HepG2 (cell line): ENCODE results near the gene ATG2A.

Experiments used
- ARHGAP35 ChIP-seq: sonication (generic); formaldehyde crosslinking; IDR thresholded peaks from 2 replicates; pipeline ENCODE4 v1.9.0; 2022; ENCODE audit warnings: mild to moderate bottlenecking, inconsistent platforms, moderate library complexity, missing genetic modification reagents, borderline replicate concordance
- ATF3 ChIP-seq: sonication (generic); formaldehyde crosslinking; IDR thresholded peaks from 2 replicates; pipeline ENCODE4 v1.4.0; 2020; ENCODE audit warnings: missing genetic modification reagents
- ETV6 ChIP-seq: sonication (generic); formaldehyde crosslinking; conservative IDR thresholded peaks from 2 replicates; pipeline ENCODE4 v1.4.0; 2020; ENCODE audit warnings: missing genetic modification reagents
- IKZF1 ChIP-seq: fragments of 450-650 bp; IDR thresholded peaks from 2 replicates; pipeline ENCODE4 v1.7.1; 2016
- IRF2 ChIP-seq: IDR thresholded peaks from 2 replicates; pipeline ENCODE4 v1.6.1; 2018; ENCODE audit warnings: missing genetic modification reagents, missing compliant biosample characterization
- MEIS2 ChIP-seq: sonication (generic); formaldehyde crosslinking; IDR thresholded peaks from 2 replicates; pipeline ENCODE4 v1.9.0; 2021; ENCODE audit warnings: mild to moderate bottlenecking, missing genetic modification reagents
- NCOR1 ChIP-seq: fragments of 200-600 bp; sonication (generic); IDR thresholded peaks from 2 replicates; pipeline ENCODE4 v1.7.0; 2017; ENCODE audit warnings: antibody characterized with exemption, low read length, borderline replicate concordance
- NPAS2 ChIP-seq: sonication (generic); formaldehyde crosslinking; IDR thresholded peaks from 2 replicates; pipeline ENCODE4 v1.8.0; 2022; ENCODE audit warnings: mild to moderate bottlenecking, missing genetic modification reagents, borderline replicate concordance
- POLR2A ChIP-seq, 2 experiments: IDR thresholded peaks; 2 replicates each; pipeline ENCODE4 v1.6.1; 2011; ENCODE audit warnings: low read depth in 2 of 2, low read length in 2 of 2, mild to moderate bottlenecking in 1 of 2, moderate library complexity in 1 of 2; ENCODE audit not compliant: insufficient read depth in 1 of 2
- RAD21 ChIP-seq: fragments of 450-650 bp; formaldehyde crosslinking; IDR thresholded peaks from 2 replicates; pipeline ENCODE4 v1.5.0; 2020; ENCODE audit warnings: mild to moderate bottlenecking
- RFXANK ChIP-seq: IDR thresholded peaks from 2 replicates; pipeline ENCODE4 v1.6.1; 2016
- SIN3A ChIP-seq: IDR thresholded peaks from 2 replicates; pipeline ENCODE4 v1.6.1; 2011; ENCODE audit warnings: low read depth, mild to moderate bottlenecking, control low read depth, low read length, borderline replicate concordance
- ZBTB33 ChIP-seq: sonication (generic); formaldehyde crosslinking; IDR thresholded peaks from 2 replicates; pipeline ENCODE4 v1.4.0; 2020; ENCODE audit warnings: missing genetic modification reagents
- TF ChIP-seq, protein P1 (sequence below): sonication (generic); formaldehyde crosslinking; IDR thresholded peaks from 2 replicates; pipeline ENCODE4 v1.5.1; 2020; ENCODE audit warnings: missing genetic modification reagents, mild to moderate bottlenecking, borderline replicate concordance

DNA sequence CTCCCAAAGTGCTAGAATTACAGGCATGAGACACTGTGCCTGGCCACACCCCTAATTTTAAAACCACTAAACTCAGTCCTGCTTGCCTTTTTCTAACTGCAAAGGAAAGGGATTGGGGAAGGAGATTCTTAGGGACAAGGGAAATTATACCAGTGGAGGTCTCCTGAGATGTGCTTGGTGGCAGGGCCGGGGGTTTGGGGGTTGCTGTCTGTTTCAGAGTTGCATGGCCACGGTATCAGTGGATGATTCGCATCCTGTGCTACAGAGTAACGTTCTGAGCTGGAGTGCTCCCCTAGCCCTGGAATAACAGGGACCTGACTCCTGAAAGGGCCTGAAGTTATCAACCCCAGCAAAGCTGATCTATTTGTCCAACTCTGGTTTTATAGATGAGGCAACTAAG is 19.5 kb upstream of the ATG2A start:
- TF ChIP-seq, protein P1, sequence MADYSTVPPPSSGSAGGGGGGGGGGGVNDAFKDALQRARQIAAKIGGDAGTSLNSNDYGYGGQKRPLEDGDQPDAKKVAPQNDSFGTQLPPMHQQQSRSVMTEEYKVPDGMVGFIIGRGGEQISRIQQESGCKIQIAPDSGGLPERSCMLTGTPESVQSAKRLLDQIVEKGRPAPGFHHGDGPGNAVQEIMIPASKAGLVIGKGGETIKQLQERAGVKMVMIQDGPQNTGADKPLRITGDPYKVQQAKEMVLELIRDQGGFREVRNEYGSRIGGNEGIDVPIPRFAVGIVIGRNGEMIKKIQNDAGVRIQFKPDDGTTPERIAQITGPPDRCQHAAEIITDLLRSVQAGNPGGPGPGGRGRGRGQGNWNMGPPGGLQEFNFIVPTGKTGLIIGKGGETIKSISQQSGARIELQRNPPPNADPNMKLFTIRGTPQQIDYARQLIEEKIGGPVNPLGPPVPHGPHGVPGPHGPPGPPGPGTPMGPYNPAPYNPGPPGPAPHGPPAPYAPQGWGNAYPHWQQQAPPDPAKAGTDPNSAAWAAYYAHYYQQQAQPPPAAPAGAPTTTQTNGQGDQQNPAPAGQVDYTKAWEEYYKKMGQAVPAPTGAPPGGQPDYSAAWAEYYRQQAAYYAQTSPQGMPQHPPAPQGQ (CRISPR knock-in tag), result no peak
- TF ChIP-seq NPAS2 (CRISPR knock-in tag), result no peak
- no peak for TF ChIP-seq ATF3 (CRISPR knock-in tag)
- TF ChIP-seq MEIS2 (CRISPR knock-in tag), result no peak
- TF ChIP-seq IKZF1, result no peak
- no peak for TF ChIP-seq RFXANK
- no peak for TF ChIP-seq ARHGAP35 (CRISPR knock-in tag)
- no peak for TF ChIP-seq SIN3A
- no peak for TF ChIP-seq POLR2A (IDR thresholded peaks at IDR 0.05; ENCODE audit: insufficient read depth in 1 of 2, low read depth in 2 of 2, low read length in 2 of 2)
- TF ChIP-seq RAD21, result no peak
- TF ChIP-seq NCOR1, result no peak
- no peak for TF ChIP-seq IRF2 (CRISPR knock-in tag)
- TF ChIP-seq ETV6, result no peak
- no peak for TF ChIP-seq ZBTB33 (CRISPR knock-in tag)
